GM21825 (cell line): ENCODE results near the gene DNM1.
"Not testable (repeated sequence)": the region's sequence is repeated elsewhere in the genome, so short reads cannot be mapped to it uniquely, and the experiment has no call there.

Experiments
- ATAC-seq: cut with Tn5 transposase; IDR thresholded peaks from one replicate; pipeline ENCODE4 v1.9.1; 2021; ENCODE audit warnings: mild to moderate bottlenecking, moderate library complexity; ENCODE audit not compliant: unreplicated experiment

DNM1 gene

DNA sequence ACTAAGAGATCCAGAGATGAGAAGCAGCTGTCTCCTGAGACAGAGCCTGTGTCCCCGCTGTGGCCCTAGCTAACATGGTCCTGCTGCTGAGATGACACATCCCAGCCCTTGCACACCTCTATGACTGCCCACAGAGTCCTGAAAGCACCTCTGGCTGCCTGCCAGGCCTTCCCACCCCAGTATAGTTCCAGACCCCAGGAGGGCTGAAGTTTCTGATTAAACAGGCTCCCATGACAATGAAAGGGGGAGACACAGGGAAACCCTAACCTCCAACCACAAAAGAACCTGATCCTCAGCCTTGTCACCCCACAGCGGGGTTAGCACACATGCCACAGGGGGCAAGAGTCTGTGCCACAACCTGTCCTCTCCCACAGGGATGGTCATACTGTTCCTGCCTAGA, 27.5 kb upstream of the DNM1 start:
- ATAC-seq: no peak

DNA sequence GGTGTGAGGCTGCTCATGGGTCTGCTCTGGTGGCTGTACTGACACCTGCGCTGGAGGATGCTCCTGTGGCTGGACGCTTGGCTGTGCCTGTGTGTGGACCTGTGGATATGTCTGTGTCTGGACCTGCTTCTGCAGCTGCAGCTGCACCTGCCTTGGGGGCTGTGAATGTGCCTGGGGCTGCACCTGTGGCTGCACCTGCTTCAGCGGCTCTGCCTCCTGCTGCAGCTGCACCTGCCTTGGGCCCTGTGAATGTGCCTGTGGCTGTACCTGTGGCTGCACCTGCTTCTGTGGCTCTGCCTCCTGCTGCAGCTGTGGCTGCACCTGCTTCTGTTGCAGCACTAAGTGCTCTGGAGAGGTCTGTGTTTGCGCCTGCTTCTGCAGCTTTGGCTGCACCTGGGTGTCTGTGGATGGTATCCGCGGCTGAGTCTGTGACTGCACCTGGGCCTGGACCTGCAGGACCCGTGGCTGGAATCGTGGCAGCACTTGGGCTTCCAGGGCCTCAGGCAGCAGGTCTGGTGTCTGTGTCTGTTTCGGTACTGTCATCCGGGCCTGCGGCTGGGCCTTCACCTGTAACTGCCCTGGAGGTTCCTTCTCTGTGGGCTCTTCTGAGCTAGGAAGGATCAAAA, 24.3 kb upstream of the DNM1 start:
- no peak for ATAC-seq

- ATAC-seq: no peak
Observed at GRCh38 chr9:128180001-128180400, 23.2 kb upstream of the DNM1 start.

DNA sequence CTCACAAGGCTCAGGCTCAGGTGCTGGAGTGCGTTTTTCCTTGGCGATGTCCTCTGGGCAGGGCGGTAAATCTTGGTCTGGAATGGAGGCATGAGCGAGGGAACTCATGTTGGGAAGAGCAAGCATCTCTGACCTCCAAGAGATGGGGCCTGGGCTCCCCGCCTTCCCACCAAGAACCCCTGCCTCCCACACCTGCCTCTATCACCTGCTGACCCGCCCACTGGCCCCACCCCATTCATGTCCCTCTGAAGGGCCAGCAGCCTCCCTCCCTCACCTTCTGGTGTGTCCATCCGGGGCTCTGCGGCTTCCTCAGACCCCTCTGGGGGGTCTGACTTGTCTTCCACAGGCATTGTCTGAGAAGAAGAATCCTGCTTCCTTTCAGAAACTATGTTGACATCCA, 22.7 kb upstream of the DNM1 start:
- ATAC-seq: no peak

GRCh38 chr9:128181480-128181879, 21.7 kb upstream of the DNM1 start:
- not testable (repeated sequence) for ATAC-seq

GRCh38 chr9:128182893-128183588, 20.1 kb upstream of the DNM1 start:
- ATAC-seq: no peak

DNA sequence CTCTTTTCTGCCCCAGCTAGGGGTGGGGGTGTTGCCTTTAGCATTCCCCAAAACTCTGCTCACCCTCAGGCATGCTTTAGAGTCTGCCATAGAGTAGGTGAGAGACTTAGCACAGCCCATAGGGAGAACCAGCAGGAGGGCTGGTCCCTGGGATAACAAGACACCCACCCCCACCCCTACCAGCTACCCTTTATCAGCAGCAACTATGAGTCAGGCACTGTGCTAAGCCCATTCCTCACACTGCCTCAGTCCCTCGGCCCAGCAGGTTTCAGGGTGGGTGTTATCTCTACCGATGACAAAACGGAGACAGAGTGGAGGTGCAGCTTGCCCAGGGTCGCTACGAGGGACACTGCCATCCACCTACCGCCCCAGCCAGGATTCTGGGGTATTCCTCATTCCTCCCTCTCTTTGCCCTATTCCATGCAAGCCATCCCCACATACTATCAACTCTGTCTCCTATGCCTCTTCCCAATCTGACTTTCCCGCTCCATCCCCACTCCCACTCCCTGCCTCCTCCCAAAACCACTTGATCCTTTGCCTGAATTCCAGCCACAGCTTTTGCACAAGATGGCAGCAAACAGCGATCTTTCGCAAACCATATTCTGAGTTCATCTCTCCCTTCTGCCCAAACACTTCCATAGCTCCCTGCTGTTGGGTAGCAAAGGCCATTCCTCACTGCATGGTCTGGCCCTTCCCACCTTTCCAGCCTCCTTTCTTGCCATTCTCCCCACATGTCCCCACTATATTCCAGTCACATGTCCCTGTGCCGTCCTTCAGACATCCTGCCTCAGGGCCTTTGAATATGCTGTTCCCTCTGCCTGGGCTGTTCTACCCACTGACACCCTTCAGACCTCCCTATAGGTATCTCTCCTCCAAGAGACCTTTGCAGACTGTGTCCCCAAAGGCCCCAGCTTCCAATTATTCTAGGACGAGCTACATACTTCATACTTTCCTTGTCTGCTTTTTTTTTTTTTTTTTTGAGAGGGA, 16.9 kb upstream of the DNM1 start:
- no peak for ATAC-seq

DNA sequence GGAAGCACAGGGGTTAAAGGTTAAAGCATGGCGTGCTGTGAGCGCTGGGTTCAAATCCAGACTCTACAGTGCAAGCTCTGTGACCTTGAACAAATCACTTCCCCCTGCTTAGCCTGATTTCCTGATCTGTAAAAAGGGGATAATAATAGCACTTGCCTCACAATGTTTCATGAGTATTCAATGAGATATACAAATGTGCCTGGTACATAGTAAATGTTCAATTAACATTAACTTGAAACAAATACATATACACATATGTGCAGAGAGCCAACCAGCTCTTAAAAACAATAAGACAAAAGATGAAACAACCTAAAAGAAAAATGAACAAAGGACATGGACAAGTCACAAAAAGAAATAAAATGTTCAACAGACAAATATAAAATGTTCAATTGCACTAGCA, 15.8 kb upstream of the DNM1 start:
- ATAC-seq: no peak

GRCh38 chr9:128188209-128188608, 15.0 kb upstream of the DNM1 start:
- no peak for ATAC-seq

- no peak for ATAC-seq
Observed at GRCh38 chr9:128190013-128190412, 13.2 kb upstream of the DNM1 start.

DNA sequence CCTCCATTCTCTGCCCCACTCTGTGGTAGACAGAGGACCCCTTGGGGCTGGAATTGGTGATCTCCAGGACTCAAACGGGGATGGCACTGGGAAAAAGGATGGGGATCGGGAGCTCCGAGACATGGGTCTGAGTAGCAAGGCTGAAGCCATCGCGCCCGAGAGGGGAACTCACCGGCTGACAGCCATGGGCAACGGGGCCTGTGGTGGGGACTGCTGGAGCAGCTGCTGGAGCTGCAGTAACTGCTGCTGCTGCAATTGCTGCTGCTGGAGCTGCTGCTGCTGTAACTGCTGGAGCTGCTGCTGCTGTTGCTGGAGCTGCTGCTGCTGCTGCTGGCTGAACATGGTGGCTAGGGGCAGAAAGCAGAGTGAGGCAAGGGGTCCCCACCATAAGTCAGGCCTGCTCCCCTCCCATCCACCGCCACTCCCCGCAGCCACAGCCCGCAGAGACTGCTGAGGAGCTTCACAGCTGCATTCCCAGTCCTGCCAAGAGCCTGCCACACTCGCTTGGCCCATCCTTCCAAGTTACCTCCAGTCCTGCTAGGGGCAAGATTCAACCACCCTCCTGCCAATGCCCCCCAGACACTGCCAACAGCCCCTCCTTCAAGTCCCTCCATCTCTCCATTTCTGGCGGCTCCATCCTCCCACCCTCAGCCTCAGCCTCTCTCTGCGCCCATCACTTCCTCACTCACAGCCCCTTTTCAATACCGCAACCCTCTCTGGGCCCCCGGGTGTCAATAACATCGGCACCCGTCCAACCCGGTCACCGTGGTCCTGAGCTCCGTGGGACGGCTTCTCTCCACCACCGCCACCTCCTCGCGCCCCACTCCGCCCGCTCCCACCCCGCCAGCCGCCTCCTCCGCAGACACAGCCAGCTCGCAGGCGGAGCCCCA, 12.4 kb upstream of the DNM1 start:
- ATAC-seq: no peak

- peak; percentile 74 for ATAC-seq
Observed at GRCh38 chr9:128191406-128192046, 11.7 kb upstream of the DNM1 start, which contains the start of gene CIZ1. Gene CIZ1 (minus strand): TSS chr9:128191572. CDS start chr9:128190857, 715 bp downstream.

DNA sequence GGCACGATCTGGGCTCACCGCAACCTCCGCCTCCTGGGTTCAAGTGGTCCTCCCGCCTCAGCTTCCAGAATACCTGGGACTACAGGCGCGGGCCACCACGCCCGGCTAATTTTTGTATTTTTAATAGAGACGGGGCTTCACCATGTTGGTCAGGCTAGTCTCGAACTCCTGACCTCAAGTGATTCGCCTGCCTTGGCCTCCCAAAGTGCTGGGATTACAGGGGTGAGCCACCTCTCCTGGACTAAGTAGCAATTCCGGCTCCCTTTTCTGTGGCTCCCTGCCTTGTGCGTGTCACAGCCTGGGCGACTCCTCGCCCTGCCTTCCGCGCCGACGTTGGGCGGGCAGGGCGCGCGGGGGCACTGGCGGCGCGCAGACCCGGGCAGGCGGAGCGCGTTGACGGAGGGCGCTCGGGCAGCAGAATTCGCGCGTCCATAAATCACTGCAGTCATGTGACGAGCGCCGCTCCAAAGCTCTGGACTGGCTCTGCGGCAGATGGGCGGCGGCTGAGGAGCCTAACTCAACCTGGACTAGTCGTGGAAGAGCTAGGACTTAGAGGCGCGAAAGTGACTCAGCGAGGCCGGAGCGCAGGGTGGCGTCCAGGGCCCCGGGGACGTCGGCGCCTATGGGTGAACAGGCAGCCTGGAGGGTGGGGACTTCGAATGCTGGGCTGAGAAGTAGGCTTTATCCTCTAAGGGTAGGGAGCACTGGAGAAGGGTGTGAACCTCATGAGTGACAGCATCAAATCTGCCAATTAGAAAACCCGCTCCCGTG, 10.4 kb upstream of the DNM1 start:
- ATAC-seq: peak; percentile 51

- ATAC-seq: no peak
Observed at GRCh38 chr9:128193469-128194096, 9.6 kb upstream of the DNM1 start.

- ATAC-seq: no peak
Observed at GRCh38 chr9:128201441-128202369, 1.5 kb upstream of the DNM1 start.

GRCh38 chr9:128202648-128203023, 543 bp upstream of the DNM1 start:
- ATAC-seq: no peak

DNA sequence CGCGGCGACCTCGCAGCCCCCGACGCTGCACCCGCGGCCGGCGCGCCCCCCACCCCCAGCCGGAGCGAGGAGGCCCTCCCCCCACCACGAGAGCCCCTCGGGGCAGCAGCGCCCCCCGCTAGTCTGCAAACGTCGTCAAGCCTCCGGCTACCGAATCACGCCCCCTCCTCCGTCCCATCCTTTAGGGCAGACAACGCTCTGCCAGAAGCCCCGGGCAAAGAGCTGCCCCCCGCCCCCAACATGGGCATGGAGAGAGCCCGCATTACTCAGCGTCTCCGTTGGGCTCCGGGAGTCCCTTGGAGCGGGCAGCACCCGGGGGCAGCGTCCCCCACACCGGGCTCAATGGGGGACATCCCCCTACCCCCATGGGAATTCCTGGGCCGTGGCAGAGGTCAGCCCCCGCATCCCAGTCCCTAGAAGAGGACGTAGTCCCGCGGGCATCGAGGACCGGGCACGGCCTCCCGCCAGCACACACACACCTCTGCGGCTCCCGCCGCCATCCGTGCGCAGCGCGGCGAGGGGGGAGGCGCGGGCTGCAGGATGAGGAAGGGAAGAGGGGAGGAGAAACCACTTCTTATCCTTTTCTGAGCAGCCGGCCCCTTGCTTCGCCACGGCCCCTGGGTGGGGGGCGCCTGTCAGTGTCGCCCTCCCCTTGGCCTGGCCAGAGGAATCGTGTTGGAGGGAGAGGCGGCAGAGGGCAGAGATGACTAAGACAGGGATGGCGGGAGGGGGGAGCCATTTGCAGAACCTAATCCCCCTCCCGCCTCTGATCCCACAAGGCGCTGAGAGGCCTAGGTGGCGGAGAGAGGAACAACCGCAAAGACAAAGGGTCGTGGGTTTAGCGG, 750 bp downstream of the DNM1 start:
- ATAC-seq: no peak
